ENCODE results near the gene NKAIN2. TPM values are rescaled to one million over a fixed set of nuclear protein-coding genes. Genes with fewer than 3 reads are reported as not detected.

NKAIN2 gene
- 1 to 10 TPM in 1 of 4 donors, under 1 TPM in 2, not detected in 1; 0.11 to 1.0 (median 0.94) TPM for total RNA-seq

DNA sequence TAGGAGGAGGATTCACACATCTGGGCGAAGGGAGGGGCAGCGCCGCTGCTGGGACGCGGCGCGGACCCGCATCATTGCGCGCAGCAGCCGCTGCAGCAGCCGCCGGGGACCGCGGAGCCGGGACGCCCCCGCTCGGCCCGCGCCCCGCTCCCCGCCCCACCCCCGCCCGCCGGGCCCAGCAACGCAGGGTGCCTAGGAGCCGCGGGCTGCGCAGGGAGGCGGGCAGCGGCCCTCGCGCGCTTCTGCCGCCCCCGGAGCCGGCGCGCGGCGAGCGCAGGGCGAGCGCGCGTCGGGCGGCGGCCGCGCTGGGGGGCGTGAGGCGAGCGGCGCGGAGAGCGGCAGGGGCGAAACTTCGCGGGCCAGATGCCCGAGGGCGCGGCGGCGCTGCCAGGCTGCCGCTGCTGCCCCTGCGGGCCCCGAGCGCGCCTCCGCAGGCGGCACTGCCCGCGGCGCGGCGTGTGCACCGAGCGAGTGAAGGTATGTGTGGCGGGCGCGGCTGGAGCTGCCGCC, at the start of gene NKAIN2:
NKAIN2 (plus strand) TSS at position 362 of the 510 bp plus-strand sequence.
- Histone ChIP-seq H3K4me1 (no peaks in the 10 kb centered on the region), H3K9me3 (no peaks in the 10 kb centered on the region), H3K27me3 (no peaks in the 10 kb centered on the region), H3K36me3 (no peaks in the 10 kb centered on the region), H3K4me3 (replicated peaks in 1 of 3) (peak within 1 kb of the TSS in 2 of 3 donors; percentile 36 to 58), H3K27ac (no peak within 1 kb of the TSS)
- TF ChIP-seq, protein P1, sequence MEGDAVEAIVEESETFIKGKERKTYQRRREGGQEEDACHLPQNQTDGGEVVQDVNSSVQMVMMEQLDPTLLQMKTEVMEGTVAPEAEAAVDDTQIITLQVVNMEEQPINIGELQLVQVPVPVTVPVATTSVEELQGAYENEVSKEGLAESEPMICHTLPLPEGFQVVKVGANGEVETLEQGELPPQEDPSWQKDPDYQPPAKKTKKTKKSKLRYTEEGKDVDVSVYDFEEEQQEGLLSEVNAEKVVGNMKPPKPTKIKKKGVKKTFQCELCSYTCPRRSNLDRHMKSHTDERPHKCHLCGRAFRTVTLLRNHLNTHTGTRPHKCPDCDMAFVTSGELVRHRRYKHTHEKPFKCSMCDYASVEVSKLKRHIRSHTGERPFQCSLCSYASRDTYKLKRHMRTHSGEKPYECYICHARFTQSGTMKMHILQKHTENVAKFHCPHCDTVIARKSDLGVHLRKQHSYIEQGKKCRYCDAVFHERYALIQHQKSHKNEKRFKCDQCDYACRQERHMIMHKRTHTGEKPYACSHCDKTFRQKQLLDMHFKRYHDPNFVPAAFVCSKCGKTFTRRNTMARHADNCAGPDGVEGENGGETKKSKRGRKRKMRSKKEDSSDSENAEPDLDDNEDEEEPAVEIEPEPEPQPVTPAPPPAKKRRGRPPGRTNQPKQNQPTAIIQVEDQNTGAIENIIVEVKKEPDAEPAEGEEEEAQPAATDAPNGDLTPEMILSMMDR (IDR thresholded peaks at IDR 0.05): no peak
- TF ChIP-seq POLR2A (IDR thresholded peaks at IDR 0.05): no peak
- 0% methylated on average over 1 of the region's 84 CpGs; no CpG with 5 or more reads in 1 of the 2 donors for WGBS, 2 donors
- DNase-seq: peak in 1 of 2 donors; percentile 35
- intact Hi-C loops (cut with DNase I): no loop called here

DNA sequence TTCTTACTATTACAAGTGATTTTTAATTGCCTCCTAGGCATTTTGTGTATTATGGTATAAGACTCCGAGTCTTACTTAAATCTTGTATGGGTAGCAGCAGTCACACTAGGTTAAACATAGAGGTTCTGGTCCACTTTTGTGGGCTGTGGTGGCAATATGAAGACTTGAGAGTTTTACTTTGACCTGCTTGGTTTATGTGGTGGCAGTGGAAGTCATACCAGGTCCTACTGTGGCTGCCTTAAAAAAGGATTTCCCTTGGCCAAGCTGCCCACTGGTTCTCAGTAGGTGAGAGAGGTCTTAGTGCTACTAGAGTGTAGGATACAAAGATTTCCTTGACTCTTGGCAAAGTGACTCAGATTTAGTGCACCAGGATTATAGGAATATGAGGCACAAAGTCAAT, 44.2 kb upstream of the NKAIN2 start:
- WGBS, 2 donors: 95 to 97% methylated on average over 1 of the region's 1 CpG
- no peak for DNase-seq
- H3K4me3 ChIP-seq (replicated peaks in 1 of 3): no peak overlapping the region

DNA sequence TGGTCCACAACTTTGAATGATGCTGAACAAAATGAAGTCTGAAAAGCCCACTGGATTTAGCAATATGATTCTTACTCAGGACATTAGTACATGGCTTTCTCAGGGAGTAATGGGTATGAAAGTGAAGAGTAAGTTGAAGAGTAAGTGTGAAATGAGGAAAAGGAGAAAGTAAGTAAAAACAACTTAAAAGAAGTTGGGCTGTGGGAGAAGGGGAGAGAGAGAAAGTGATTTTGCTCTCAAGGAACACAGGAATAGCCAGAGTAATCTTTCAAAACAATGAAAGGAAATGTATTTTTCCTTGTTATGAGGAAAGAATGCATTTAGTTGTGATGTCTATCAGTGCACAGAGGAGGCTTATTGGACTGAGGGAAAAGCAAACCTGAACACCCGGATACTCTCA, 39.8 kb upstream of the NKAIN2 start:
- TF ChIP-seq, protein P1 (IDR thresholded peaks at IDR 0.05): no peak
- no peak for TF ChIP-seq POLR2A (IDR thresholded peaks at IDR 0.05)
- H3K27me3 ChIP-seq: no peaks in the 10 kb centered on the region
- H3K9me3 ChIP-seq: no peaks in the 10 kb centered on the region
- no peaks in the 10 kb centered on the region for H3K36me3 ChIP-seq
- no peak overlapping the region for H3K27ac ChIP-seq
- no peak for DNase-seq
- intact Hi-C loops (cut with DNase I): no loop called here
- H3K4me1 ChIP-seq: no peaks in the 10 kb centered on the region
- no peak overlapping the region for H3K4me3 ChIP-seq (replicated peaks in 1 of 3)
- 68 to 82% methylated on average over 1 of the region's 1 CpG for WGBS, 2 donors

More for the DNA sequence above, 44.2 kb upstream of the NKAIN2 start:
- intact Hi-C loops (cut with DNase I): no loop called here
- Histone ChIP-seq H3K27ac (no peak overlapping the region), H3K4me1 (no peaks in the 10 kb centered on the region), H3K36me3 (no peaks in the 10 kb centered on the region), H3K9me3 (no peaks in the 10 kb centered on the region), H3K27me3 (no peaks in the 10 kb centered on the region)
- no peak for TF ChIP-seq POLR2A (IDR thresholded peaks at IDR 0.05)
- TF ChIP-seq, protein P1 (IDR thresholded peaks at IDR 0.05): no peak

DNA sequence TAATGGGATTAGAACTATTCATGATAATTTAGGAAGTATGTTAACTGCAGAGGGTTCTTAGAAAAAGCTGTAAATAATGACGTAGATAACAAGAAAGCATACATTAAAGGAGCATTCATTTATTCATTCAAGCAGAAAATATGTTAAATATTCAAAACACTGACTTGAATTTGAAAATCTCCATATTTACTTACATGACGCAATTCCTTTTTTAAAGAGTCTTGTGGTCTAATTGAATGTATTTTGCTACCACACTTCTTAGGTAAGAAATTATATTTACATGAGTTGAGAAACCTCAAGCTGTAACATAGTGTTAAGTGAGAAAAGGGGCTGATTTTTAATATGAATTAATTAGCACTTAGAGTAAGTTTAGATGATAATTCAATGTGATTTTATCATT, 38.9 kb upstream of the NKAIN2 start:
- no peak for DNase-seq
- intact Hi-C loops (cut with DNase I): no loop called here
- WGBS, 2 donors: 76% methylated on average over 2 of the region's 2 CpGs

DNA sequence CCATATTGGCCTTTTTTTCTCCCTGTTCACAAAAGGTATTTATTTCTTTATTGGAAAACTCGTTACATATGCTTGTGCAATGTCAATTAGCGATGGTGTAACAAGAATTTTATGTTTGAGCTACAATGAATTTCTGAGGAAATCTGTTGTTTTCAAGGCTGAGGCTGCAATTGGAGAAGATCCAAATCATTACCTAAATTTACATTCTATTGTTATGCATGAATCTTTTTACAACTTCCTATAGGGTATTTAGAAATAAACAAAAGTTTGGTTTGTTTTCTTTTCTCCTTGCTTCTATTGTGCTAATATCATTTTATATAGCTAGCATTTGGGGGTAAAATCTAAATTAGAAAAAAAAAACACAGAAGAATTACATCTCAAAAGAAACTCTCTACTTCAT, 34.7 kb upstream of the NKAIN2 start:
- Histone ChIP-seq H3K36me3 (no peaks in the 10 kb centered on the region), H3K4me3 (replicated peaks in 1 of 3) (no peak overlapping the region), H3K4me1 (no peaks in the 10 kb centered on the region), H3K27ac (no peak overlapping the region), H3K27me3 (no peaks in the 10 kb centered on the region), H3K9me3 (no peaks in the 10 kb centered on the region)
- no peak for DNase-seq
- TF ChIP-seq POLR2A (IDR thresholded peaks at IDR 0.05): no peak
- TF ChIP-seq, protein P1 (IDR thresholded peaks at IDR 0.05): no peak
- 77 to 85% methylated on average over 2 of the region's 2 CpGs for WGBS, 2 donors
- intact Hi-C loops (cut with DNase I): no loop called here

More for the DNA sequence above, 38.9 kb upstream of the NKAIN2 start:
- no peaks in the 10 kb centered on the region for H3K9me3 ChIP-seq
- no peaks in the 10 kb centered on the region for H3K36me3 ChIP-seq
- no peaks in the 10 kb centered on the region for H3K27me3 ChIP-seq
- H3K4me3 ChIP-seq (replicated peaks in 1 of 3): no peak overlapping the region
- H3K27ac ChIP-seq: no peak overlapping the region
- H3K4me1 ChIP-seq: no peaks in the 10 kb centered on the region
- no peak for TF ChIP-seq POLR2A (IDR thresholded peaks at IDR 0.05)
- TF ChIP-seq, protein P1 (IDR thresholded peaks at IDR 0.05): no peak

Data from thyroid gland (tissue), 4 donors.